Measurements from ENCODE around the gene CNTNAP4. TPM values are rescaled to one million over a fixed set of nuclear protein-coding genes. Genes with fewer than 3 reads are reported as not detected.

CNTNAP4 gene
- total RNA-seq, 1 experiment from 2014 or later: not detected

DNA sequence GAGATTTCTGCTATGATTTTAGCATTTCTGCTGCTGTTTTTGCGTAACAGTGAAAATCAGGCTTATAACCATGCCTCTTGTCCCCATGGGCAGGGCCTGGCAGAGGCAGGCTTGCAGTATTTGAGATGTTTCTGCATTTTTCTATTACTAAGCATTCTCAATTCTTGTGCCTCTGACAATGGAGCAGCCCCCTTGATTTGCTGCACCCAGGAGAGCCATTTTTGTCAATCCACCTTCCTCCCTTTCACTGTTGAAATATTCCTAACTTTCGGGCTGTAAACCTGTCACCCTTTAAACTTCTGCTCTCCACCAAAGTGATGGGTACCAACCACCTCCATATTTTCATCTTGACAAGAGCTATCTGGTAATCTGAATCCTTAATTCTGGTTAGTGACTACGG is 178.1 kb downstream of the CNTNAP4 start (continued):
- TF ChIP-seq ERG (CRISPR knock-in tag; IDR thresholded peaks at IDR 0.05) (no peak), NFATC4 (CRISPR knock-in tag; IDR thresholded peaks at IDR 0.05) (no peak), NFE2L1 (CRISPR knock-in tag; IDR thresholded peaks at IDR 0.05) (no peak), ZMAT4 (CRISPR knock-in tag; IDR thresholded peaks at IDR 0.05) (no peak), PRRX2 (CRISPR knock-in tag; IDR thresholded peaks at IDR 0.05) (no peak), IRF2 (CRISPR knock-in tag; IDR thresholded peaks at IDR 0.05; ENCODE audit: borderline replicate concordance, low read depth) (no peak)
- TF ChIP-seq, protein P1, sequence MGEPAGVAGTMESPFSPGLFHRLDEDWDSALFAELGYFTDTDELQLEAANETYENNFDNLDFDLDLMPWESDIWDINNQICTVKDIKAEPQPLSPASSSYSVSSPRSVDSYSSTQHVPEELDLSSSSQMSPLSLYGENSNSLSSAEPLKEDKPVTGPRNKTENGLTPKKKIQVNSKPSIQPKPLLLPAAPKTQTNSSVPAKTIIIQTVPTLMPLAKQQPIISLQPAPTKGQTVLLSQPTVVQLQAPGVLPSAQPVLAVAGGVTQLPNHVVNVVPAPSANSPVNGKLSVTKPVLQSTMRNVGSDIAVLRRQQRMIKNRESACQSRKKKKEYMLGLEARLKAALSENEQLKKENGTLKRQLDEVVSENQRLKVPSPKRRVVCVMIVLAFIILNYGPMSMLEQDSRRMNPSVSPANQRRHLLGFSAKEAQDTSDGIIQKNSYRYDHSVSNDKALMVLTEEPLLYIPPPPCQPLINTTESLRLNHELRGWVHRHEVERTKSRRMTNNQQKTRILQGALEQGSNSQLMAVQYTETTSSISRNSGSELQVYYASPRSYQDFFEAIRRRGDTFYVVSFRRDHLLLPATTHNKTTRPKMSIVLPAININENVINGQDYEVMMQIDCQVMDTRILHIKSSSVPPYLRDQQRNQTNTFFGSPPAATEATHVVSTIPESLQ (CRISPR knock-in tag; IDR thresholded peaks at IDR 0.05): no peak
- TF ChIP-seq, protein P2, sequence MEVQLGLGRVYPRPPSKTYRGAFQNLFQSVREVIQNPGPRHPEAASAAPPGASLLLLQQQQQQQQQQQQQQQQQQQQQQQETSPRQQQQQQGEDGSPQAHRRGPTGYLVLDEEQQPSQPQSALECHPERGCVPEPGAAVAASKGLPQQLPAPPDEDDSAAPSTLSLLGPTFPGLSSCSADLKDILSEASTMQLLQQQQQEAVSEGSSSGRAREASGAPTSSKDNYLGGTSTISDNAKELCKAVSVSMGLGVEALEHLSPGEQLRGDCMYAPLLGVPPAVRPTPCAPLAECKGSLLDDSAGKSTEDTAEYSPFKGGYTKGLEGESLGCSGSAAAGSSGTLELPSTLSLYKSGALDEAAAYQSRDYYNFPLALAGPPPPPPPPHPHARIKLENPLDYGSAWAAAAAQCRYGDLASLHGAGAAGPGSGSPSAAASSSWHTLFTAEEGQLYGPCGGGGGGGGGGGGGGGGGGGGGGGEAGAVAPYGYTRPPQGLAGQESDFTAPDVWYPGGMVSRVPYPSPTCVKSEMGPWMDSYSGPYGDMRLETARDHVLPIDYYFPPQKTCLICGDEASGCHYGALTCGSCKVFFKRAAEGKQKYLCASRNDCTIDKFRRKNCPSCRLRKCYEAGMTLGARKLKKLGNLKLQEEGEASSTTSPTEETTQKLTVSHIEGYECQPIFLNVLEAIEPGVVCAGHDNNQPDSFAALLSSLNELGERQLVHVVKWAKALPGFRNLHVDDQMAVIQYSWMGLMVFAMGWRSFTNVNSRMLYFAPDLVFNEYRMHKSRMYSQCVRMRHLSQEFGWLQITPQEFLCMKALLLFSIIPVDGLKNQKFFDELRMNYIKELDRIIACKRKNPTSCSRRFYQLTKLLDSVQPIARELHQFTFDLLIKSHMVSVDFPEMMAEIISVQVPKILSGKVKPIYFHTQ (CRISPR knock-in tag; IDR thresholded peaks at IDR 0.05): no peak

- TF ChIP-seq E2F1 (CRISPR knock-in tag; IDR thresholded peaks at IDR 0.05) (no peak), ZNF416 (CRISPR knock-in tag; IDR thresholded peaks at IDR 0.05) (no peak), CREB1 (CRISPR knock-in tag; IDR thresholded peaks at IDR 0.05) (no peak), NFYB (CRISPR knock-in tag; conservative IDR thresholded peaks at IDR 0.05; ENCODE audit: low read depth) (no peak), ZNF232 (CRISPR knock-in tag; IDR thresholded peaks at IDR 0.05) (no peak)
- TF ChIP-seq, protein P3, sequence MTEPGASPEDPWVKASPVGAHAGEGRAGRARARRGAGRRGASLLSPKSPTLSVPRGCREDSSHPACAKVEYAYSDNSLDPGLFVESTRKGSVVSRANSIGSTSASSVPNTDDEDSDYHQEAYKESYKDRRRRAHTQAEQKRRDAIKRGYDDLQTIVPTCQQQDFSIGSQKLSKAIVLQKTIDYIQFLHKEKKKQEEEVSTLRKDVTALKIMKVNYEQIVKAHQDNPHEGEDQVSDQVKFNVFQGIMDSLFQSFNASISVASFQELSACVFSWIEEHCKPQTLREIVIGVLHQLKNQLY (CRISPR knock-in tag; IDR thresholded peaks at IDR 0.05): no peak
- TF ChIP-seq, protein P4, sequence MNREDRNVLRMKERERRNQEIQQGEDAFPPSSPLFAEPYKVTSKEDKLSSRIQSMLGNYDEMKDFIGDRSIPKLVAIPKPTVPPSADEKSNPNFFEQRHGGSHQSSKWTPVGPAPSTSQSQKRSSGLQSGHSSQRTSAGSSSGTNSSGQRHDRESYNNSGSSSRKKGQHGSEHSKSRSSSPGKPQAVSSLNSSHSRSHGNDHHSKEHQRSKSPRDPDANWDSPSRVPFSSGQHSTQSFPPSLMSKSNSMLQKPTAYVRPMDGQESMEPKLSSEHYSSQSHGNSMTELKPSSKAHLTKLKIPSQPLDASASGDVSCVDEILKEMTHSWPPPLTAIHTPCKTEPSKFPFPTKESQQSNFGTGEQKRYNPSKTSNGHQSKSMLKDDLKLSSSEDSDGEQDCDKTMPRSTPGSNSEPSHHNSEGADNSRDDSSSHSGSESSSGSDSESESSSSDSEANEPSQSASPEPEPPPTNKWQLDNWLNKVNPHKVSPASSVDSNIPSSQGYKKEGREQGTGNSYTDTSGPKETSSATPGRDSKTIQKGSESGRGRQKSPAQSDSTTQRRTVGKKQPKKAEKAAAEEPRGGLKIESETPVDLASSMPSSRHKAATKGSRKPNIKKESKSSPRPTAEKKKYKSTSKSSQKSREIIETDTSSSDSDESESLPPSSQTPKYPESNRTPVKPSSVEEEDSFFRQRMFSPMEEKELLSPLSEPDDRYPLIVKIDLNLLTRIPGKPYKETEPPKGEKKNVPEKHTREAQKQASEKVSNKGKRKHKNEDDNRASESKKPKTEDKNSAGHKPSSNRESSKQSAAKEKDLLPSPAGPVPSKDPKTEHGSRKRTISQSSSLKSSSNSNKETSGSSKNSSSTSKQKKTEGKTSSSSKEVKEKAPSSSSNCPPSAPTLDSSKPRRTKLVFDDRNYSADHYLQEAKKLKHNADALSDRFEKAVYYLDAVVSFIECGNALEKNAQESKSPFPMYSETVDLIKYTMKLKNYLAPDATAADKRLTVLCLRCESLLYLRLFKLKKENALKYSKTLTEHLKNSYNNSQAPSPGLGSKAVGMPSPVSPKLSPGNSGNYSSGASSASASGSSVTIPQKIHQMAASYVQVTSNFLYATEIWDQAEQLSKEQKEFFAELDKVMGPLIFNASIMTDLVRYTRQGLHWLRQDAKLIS (CRISPR knock-in tag; IDR thresholded peaks at IDR 0.05; ENCODE audit: borderline replicate concordance): no peak
- TF ChIP-seq, protein P5, sequence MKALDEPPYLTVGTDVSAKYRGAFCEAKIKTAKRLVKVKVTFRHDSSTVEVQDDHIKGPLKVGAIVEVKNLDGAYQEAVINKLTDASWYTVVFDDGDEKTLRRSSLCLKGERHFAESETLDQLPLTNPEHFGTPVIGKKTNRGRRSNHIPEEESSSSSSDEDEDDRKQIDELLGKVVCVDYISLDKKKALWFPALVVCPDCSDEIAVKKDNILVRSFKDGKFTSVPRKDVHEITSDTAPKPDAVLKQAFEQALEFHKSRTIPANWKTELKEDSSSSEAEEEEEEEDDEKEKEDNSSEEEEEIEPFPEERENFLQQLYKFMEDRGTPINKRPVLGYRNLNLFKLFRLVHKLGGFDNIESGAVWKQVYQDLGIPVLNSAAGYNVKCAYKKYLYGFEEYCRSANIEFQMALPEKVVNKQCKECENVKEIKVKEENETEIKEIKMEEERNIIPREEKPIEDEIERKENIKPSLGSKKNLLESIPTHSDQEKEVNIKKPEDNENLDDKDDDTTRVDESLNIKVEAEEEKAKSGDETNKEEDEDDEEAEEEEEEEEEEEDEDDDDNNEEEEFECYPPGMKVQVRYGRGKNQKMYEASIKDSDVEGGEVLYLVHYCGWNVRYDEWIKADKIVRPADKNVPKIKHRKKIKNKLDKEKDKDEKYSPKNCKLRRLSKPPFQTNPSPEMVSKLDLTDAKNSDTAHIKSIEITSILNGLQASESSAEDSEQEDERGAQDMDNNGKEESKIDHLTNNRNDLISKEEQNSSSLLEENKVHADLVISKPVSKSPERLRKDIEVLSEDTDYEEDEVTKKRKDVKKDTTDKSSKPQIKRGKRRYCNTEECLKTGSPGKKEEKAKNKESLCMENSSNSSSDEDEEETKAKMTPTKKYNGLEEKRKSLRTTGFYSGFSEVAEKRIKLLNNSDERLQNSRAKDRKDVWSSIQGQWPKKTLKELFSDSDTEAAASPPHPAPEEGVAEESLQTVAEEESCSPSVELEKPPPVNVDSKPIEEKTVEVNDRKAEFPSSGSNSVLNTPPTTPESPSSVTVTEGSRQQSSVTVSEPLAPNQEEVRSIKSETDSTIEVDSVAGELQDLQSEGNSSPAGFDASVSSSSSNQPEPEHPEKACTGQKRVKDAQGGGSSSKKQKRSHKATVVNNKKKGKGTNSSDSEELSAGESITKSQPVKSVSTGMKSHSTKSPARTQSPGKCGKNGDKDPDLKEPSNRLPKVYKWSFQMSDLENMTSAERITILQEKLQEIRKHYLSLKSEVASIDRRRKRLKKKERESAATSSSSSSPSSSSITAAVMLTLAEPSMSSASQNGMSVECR (CRISPR knock-in tag; IDR thresholded peaks at IDR 0.05; ENCODE audit: borderline replicate concordance): no peak
- TF ChIP-seq, protein P6, sequence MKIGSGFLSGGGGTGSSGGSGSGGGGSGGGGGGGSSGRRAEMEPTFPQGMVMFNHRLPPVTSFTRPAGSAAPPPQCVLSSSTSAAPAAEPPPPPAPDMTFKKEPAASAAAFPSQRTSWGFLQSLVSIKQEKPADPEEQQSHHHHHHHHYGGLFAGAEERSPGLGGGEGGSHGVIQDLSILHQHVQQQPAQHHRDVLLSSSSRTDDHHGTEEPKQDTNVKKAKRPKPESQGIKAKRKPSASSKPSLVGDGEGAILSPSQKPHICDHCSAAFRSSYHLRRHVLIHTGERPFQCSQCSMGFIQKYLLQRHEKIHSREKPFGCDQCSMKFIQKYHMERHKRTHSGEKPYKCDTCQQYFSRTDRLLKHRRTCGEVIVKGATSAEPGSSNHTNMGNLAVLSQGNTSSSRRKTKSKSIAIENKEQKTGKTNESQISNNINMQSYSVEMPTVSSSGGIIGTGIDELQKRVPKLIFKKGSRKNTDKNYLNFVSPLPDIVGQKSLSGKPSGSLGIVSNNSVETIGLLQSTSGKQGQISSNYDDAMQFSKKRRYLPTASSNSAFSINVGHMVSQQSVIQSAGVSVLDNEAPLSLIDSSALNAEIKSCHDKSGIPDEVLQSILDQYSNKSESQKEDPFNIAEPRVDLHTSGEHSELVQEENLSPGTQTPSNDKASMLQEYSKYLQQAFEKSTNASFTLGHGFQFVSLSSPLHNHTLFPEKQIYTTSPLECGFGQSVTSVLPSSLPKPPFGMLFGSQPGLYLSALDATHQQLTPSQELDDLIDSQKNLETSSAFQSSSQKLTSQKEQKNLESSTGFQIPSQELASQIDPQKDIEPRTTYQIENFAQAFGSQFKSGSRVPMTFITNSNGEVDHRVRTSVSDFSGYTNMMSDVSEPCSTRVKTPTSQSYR (CRISPR knock-in tag; IDR thresholded peaks at IDR 0.05): no peak
- Mint-ChIP-seq H3K36me3 (peaks cover 18% of the 10 kb centered on the region), H3K4me1 (no peaks in the 10 kb centered on the region), H3K9me3 (peaks cover 27% of the 10 kb centered on the region), H3K27me3 (ENCODE audit: low read depth) (peaks cover 9% of the 10 kb centered on the region; the same call in 1 of the 2 replicates), H3K27ac (no peak overlapping the region), H3K4me3 (no peak overlapping the region)
- DNase-seq (ENCODE audit: low spot score) (no peak), ATAC-seq (no peak)
- POLR2A ChIA-PET: no interaction called here
- CTCF ChIA-PET: no interaction called here
Measured at GRCh38 chr16:76456016-76456415, 178.8 kb downstream of the CNTNAP4 start.

Data from WTC11 (cell line).